Astrocyte (in vitro differentiated cells and primary cell): ENCODE data around the gene PPP1R9A.

Source experiments
- CTCF ChIP-seq: IDR thresholded peaks from 2 replicates; pipeline ENCODE4 v1.5.1; 2011; ENCODE audit warnings: low read depth, mild to moderate bottlenecking, inconsistent platforms, low read length, moderate library complexity; ENCODE audit not compliant: insufficient read depth
- EZH2 ChIP-seq: IDR thresholded peaks from 2 replicates; pipeline ENCODE4 v1.6.1; 2012; ENCODE audit warnings: mild to moderate bottlenecking, low read length, inconsistent platforms; ENCODE audit not compliant: insufficient read depth

- TF ChIP-seq CTCF (peak; percentile 3), EZH2 (no peak)
Observed at GRCh38 chr7:95342642-95343307, 435.4 kb downstream of the PPP1R9A start.
